ENCODE data around the gene STK24. TPM values are rescaled to one million over a fixed set of nuclear protein-coding genes. Genes with fewer than 3 reads are reported as not detected.

STK24 gene
- total RNA-seq, 4 donors from 2014 or later = 49.8 to 68.9 (median 57.0) TPM

DNA sequence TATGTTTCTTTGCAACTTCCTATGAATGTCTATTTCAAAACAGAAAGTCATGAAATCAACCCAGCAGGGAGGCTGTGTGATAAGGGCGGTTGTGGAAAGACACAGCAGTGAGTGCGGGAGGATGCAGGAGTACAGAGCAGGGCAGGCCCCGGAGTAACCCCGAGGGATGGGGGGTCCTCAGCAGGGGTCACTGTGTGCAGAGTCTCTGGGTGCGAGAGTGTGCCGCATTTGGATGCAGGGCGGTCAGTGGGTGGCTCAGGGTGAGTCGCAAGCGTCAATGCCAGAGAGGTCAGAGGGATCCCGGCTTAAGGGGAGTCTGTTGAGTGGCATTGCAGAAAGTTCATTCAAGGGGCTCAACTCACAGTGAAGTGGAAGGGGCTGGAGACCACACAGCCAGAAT is 147.8 kb downstream of the STK24 start:
- H3K9me3 ChIP-seq = no peaks in the 10 kb centered on the region
- no peak for DNase-seq (ENCODE audit: low spot score in 2 of 2)
- H3K4me3 ChIP-seq = no peak overlapping the region
- H3K27ac ChIP-seq = no peak overlapping the region
- H3K4me1 ChIP-seq = no peaks in the 10 kb centered on the region
- TF ChIP-seq CTCF (IDR thresholded peaks at IDR 0.05) (no peak), POLR2A (IDR thresholded peaks at IDR 0.05) (no peak), EP300 (IDR thresholded peaks at IDR 0.05) (no peak)
- peaks cover 0 to 56% (median 0%) of the 10 kb centered on the region in 3 donors for H3K36me3 ChIP-seq
- 57 to 72% methylated on average over 10 of the region's 10 CpGs for WGBS, 2 donors
- no peaks in the 10 kb centered on the region for H3K27me3 ChIP-seq

- H3K9me3 ChIP-seq = no peaks in the 10 kb centered on the region
- no peak overlapping the region for H3K27ac ChIP-seq
- H3K4me1 ChIP-seq = no peaks in the 10 kb centered on the region
- no peak for DNase-seq (ENCODE audit: low spot score in 2 of 2)
- H3K27me3 ChIP-seq = no peaks in the 10 kb centered on the region
- H3K4me3 ChIP-seq = no peak overlapping the region
- 89 to 92% methylated on average over 15 of the region's 15 CpGs for WGBS, 2 donors
- TF ChIP-seq POLR2A (IDR thresholded peaks at IDR 0.05) (no peak), CTCF (IDR thresholded peaks at IDR 0.05) (no peak), EP300 (IDR thresholded peaks at IDR 0.05) (no peak)
- peaks cover 0 to 56% (median 0%) of the 10 kb centered on the region in 3 donors for H3K36me3 ChIP-seq
Measured at GRCh38 chr13:98428256-98428966, 148.5 kb downstream of the STK24 start.

- DNase-seq (ENCODE audit: low spot score in 2 of 2) = no peak
- WGBS, 2 donors = 84 to 85% methylated on average over 13 of the region's 13 CpGs
- Histone ChIP-seq H3K4me1 (no peaks in the 10 kb centered on the region), H3K36me3 (peaks cover 0 to 50% (median 0%) of the 10 kb centered on the region in 3 donors), H3K27me3 (no peaks in the 10 kb centered on the region), H3K4me3 (no peak overlapping the region), H3K9me3 (no peaks in the 10 kb centered on the region), H3K27ac (no peak overlapping the region)
- TF ChIP-seq CTCF (IDR thresholded peaks at IDR 0.05) (no peak), POLR2A (IDR thresholded peaks at IDR 0.05) (no peak)
Measured at GRCh38 chr13:98427331-98427995, 149.4 kb downstream of the STK24 start.

- WGBS, 2 donors = 90 to 94% methylated on average over 7 of the region's 7 CpGs
- no peak for DNase-seq (ENCODE audit: low spot score in 2 of 2)
- H3K4me1 ChIP-seq = no peaks in the 10 kb centered on the region
- no peak overlapping the region for H3K4me3 ChIP-seq
- H3K27ac ChIP-seq = no peak overlapping the region
- H3K27me3 ChIP-seq = no peaks in the 10 kb centered on the region
- no peaks in the 10 kb centered on the region for H3K9me3 ChIP-seq
- TF ChIP-seq POLR2A (IDR thresholded peaks at IDR 0.05) (no peak), CTCF (IDR thresholded peaks at IDR 0.05) (no peak), EP300 (IDR thresholded peaks at IDR 0.05) (no peak)
- peaks cover 0 to 45% (median 0%) of the 10 kb centered on the region in 3 donors for H3K36me3 ChIP-seq
Measured at GRCh38 chr13:98423417-98423816, 153.5 kb downstream of the STK24 start.

- H3K4me3 ChIP-seq = no peak overlapping the region
- H3K4me1 ChIP-seq = no peaks in the 10 kb centered on the region
- peaks cover 0 to 42% (median 0%) of the 10 kb centered on the region in 3 donors for H3K36me3 ChIP-seq
- H3K27ac ChIP-seq = no peak overlapping the region
- H3K27me3 ChIP-seq = no peaks in the 10 kb centered on the region
- H3K9me3 ChIP-seq = peaks cover 0 to 2% (median 0%) of the 10 kb centered on the region in 4 donors
- 91 to 93% methylated on average over 9 of the region's 9 CpGs for WGBS, 2 donors
- no peak for TF ChIP-seq POLR2A (IDR thresholded peaks at IDR 0.05)
- no peak for TF ChIP-seq EP300 (IDR thresholded peaks at IDR 0.05)
- TF ChIP-seq CTCF (IDR thresholded peaks at IDR 0.05) = no peak
- no peak for DNase-seq (ENCODE audit: low spot score in 2 of 2)
Measured at GRCh38 chr13:98422046-98422445, 154.9 kb downstream of the STK24 start.

All from tibial nerve (tissue), 4 donors.